GM03348 (cell line): Measurements from ENCODE around the gene NAGPA.

Experiments used
- DNase-seq: peaks from one replicate; pipeline ENCODE4 v3.0.0; 2012; ENCODE audit warnings: low spot score

NAGPA gene

GRCh38 chr16:5027575-5028235, 6.0 kb downstream of the NAGPA start:
- no peak for DNase-seq

DNA sequence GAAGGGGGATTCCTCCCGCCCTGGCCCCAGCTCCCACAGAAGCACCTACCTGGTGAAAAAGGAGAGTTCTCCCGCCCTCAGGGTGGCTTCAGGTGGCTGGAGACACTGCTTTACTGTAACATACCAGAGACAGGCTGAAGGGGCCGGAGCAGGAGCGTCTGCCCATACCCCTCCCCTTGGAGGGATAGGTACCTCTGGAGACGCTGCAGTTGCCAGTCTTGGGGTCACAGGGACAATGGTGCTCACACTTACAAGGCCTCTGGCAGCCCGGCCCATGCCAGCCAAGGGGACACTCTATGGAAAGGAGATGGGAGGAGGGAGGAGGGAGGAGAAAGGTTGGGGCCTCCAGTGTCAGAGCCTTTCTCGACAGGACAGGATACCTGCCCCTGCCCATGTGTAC, 6.6 kb downstream of the NAGPA start:
- DNase-seq = no peak

DNA sequence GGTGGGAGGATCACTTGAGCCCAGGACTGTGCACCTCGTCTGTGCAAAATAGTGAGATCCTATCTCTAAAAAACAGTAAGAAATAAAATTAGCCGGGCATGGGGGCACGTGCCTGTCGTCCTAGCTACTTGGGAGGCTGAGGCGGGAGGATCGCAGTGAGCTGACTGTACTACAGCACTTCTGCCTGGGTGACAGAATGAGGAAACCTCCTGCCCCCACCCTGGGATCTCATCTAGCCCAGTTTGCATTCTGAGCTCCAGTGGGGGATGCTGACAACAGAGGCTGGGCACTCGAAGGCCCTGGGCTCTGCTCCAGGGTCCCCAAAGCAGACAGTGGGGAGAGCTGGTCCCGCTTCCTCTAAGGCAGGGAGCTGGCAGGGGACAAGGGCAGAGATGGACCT, 7.1 kb downstream of the NAGPA start:
- no peak for DNase-seq

- no peak for DNase-seq
Measured at GRCh38 chr16:5025171-5025632, 8.5 kb downstream of the NAGPA start.

DNA sequence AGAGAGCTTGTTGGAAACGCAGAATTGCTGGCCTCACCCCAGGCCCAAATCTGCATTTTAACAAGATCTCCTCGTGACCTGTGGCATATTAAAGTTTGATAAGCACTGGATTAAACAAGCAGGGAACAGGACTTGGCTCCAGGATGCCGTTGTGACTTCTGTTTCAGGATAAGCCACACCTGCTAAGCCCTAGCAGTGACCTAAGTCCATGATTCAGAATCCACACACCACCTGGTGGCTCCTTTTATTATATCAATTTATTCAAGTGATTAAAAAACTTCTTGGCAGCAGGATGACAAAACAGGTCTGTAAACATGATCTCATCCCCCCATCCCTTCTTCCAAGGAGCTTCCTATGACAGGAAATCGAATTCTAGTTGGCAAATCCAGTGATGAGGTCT, 9.1 kb downstream of the NAGPA start:
- DNase-seq = no peak

DNA sequence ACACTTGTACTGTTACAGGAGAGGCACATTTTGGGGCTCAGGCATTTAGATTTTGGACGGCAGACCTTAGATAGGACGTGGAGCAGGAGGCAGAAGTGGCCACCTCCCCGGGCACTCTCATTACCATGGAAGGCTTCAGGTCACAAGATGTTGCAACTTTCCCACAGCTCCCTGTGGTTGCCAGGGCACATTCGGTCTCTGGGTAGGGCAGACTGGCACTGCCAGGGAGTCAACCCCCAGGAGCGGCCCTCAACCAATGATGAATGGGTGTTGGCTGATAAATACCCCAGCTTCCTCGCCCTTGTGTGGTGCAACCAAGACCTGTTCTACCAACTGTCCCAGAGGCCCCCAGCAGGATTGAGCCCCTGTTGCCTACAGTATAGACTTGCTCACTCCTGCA, 11.2 kb downstream of the NAGPA start:
- DNase-seq = no peak

DNA sequence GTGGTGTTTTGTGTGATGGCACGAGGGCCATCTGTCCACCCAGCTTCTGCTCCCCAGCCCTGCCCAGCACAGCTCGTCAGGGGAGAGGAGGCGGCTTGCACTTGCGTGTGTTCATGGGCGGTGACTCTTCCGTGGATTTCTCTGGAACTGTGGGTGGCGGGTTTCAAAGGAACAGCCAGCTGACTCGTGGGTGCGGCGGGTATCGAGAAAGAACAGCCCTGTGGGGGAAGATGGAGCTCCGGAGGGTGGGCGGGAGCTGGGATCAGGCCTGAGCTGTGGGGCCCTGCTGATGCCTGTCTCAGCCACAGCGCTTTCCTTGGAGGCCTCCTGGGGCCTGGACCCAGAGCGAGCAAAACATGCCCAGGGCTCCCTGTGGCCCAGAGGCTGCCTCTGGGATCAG, 13.2 kb downstream of the NAGPA start:
- no peak for DNase-seq

DNA sequence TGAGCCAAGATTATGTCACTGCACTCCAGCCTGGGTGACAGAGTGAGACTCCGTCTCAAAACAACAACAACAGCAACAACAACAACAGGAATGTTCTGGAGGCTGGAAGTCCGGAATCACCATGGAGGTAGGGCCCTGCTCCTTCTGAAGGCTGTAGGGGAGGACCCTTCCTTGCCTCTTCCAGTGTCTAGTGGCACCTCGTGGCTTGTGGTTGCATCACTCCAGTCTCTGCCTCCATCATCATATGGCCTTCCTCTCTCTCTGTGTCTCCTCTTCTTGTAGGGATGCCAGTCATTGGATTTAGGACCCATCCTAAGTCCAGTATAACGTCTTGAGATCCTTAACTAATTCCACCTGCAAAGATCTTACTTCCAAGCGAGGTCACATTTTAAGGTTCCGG, 14.0 kb downstream of the NAGPA start:
- DNase-seq = no peak

DNA sequence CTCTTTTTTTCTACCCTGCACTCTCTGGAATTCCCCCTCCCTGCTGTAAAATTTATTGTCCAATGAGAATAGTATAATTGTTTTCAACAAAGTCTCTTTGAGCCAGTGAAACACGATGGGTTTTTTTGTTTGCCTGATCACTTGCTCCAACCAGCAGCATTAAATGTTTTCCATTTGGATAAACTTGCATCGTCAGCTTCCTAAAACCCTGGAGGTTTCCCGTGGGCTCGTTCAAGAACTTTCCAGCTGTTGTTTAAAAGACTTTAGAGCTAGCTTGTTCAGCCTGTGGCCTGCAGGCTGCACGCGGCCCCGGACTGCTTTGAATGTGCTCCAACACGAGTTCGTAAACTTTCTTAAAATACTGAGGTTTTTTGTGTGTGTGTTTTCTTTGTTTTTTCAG, 14.9 kb downstream of the NAGPA start:
- no peak for DNase-seq

- DNase-seq = no peak
Measured at GRCh38 chr16:5017678-5017969, 16.1 kb downstream of the NAGPA start.

GRCh38 chr16:5016967-5017677, 16.6 kb downstream of the NAGPA start:
- no peak for DNase-seq

DNA sequence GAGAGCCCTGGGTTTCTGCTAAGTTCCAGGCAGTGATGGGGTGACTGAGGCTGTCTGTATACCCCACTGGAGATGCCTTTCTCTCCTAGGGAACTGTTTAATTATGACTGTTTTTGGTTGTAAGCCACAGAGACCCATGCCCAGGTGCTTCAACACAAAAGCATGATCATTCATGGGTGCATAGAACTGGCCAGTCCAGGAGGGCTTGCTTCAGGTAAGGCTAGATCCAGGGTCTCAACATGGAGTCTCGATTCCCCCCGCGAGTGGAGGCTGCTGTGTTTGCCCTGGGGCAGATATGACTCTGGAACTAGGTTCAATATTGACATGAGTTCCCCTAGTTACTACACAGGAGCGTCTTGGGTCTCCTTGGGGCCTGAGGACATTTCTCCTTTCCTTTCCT, 17.8 kb downstream of the NAGPA start:
- DNase-seq = no peak

- DNase-seq = no peak
Measured at GRCh38 chr16:5015351-5015750, 18.4 kb downstream of the NAGPA start.

DNA sequence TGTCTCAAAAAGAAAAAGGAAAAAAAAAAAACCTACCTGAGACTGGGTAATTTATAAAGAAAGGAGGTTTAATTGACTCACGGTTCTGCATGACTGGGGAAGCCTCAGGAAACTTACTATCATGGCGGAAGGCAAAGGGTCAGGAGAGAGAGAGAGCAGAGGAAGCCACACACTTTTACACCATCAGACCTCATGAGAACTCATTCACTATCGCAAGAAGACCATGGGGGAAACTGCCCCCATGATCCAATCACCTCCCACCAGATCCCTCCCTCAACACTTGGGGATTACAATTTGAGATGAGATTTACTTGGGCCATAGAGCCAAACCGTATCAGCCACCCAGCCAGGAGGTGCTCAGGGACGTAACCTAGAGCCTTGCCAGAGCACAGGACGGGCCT, 20.8 kb downstream of the NAGPA start:
- DNase-seq = no peak

DNA sequence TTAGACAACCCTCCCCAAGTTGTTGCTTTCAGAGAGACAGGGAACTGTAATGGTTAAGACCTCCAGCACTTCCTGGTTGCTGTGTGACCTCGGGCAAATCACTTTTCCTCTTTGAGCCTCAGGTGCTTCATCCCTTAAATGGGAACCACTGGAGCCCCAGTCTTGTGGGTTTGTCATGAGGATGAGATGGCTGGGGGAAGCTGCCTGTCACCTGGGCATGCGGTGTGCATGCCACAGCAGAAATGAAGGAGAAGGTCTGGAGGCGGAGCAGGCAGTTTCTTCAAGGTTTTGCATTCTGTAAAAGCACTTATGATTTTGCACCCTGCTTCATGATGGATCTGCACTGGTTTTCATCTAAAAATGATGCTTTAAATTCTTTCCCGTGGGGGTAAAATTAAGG, 22.1 kb downstream of the NAGPA start:
- no peak for DNase-seq

DNA sequence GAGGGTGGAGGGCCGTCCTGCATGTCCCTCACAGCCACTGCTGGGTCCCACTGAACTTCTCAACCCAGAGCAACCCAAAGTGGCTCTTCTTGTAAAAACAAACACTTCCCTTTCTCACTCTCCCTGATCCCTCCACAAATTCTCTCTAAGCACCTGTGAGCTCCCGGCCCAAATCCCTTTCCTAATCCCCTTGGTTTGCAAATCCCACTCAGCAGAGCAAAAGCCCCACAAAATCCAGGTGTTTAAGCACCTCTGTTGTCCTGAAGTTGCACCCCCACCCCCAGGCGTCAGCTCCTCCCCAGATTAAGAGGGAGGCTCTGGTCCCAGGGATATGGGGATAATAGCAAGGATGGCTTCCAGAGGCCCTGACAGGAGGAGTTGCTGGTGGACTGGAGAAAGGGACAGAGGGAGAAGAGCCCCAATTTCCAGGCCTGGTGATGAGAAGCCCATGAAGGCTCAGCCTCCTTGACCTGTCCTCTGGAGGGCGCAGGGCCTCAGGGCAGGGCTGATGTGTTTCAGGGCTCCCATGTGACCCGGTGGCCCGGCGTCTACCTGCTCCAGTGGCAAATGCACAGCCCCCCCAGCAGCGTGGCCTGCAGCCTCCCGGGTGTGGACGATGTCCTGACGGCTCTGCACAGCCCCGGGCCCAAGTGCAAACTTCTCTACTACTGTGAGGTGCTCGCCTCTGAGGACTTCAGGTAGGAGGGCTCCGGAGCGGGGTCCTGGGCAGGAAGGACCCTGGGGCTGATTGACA, 23.0 kb downstream of the NAGPA start:
- DNase-seq = no peak

- DNase-seq = no peak
Measured at GRCh38 chr16:5008311-5008731, 25.4 kb downstream of the NAGPA start.

DNA sequence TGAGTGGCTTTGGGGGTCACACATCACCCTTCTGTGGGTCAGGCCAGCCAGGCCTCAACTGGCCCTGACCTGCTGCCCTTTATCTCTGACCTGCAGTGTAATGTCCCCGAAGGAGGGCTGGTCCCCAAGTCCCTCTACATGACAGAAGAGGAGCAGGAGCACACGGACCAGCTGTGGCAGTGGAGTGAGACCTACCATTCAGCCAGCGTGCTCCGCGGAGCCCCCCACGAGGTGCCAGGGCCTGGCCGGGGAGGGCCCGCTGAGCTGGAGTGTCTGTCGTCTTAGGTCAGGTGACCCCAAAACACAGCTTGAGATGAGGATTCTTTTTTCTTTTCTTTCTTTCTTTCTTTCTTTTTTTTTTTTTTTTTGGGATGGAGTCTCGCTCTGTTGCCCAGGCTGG, 26.5 kb downstream of the NAGPA start:
- no peak for DNase-seq

DNA sequence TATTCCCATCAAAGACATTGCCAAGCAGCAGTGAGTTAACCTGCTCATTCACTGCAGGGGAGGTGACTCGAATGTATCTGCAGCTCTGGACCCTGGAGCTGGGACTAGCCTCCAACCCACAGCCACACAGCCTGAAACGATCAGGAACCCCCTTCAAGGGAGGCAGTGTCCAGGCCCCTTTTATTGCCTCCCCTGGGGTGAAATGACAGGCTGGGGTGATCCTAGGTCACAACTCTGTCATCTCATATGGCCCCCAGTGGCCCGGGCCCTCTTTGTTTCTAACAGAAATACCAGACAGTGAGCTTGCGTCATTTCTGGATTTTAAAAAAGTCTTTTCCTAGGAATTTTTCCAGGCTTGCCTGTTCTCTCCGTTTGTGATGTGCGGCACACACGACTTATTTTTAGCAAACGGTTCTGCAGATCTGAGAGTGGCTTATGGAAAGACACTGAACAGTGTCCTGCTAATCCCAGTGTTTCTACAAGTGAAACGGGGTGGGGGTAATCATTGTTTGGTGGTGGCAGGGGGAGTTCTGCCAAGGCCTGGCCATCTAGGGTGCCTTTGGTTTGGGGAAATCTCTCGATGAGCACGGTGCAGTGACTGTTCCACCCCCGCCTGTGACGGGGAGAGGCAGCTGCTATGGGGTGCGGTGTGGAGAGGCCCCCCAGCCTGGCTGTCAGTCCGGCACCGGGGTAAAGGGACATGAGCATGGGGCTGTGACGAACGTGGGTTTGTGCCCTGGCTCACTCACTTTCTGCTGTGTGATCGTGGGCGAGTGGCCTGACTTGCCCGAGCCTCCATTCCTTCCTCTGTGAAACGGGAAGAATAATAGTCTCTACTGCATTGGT, 27.2 kb downstream of the NAGPA start:
- DNase-seq = no peak

- DNase-seq = no peak
Measured at GRCh38 chr16:5005916-5006315, 27.8 kb downstream of the NAGPA start.

DNA sequence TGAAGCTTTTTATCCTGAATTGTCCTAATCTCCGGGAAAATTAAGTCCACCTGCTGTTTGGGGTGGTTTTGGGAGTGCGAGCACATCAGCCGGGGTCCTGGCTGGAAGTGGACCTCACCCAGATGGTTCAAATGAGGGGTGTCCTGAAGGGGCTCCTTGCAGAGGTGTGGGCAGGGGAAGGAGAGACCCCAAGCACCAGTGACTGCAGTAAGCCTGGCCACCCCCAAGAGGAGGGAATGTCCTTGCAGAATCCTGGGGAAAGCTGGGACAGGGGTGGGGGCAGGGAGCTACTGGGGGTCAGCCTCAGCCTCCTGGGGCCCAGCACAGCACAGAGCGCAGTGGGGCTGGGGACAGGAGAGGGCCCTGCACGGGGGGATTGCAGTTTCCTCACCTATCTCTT, 29.4 kb downstream of the NAGPA start:
- no peak for DNase-seq

DNA sequence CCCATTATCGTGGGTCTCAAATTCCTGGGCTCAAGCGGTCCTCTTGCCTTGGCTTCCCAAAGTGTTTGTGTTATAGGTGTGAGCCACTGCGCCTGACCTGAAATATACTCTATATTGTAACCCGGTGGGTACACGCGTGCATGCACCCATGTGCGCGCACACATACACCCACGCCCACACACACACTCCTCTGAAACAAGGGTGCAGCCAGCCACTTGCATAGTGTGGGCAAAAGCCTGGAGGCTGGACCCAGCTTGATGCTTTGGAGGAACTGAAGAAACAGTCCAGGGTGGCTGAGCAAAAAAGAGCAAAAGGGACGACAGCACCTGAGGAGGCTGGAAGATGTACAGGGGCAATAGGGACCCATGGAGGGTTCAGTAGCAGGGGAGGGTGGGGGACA, 29.9 kb downstream of the NAGPA start:
- DNase-seq = no peak

DNA sequence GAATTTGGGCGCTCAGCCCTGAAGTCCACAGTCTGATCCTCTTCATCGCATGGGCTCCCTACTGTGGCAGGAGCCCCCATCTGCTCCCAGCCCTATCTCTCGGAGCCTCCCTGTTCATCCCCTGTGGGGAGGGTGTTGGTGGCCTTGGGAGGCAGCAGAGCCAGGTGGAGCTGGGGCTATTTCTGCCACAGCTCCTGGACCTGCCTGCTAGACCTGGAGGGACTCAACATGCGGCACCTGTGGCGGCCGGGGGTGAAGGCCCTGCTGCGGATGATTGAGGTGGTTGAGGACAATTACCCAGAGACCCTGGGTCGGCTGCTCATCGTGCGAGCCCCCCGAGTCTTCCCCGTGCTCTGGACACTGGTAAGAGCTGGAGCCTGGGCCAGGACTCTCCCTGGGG, 30.5 kb downstream of the NAGPA start:
- no peak for DNase-seq
